ENCODE results near the gene CNTNAP2.

GRCh38 chr7:148458263-148458662 lies 2341.7 kb downstream of the CNTNAP2 start:
- TF ChIP-seq CTCF (conservative IDR thresholded peaks at IDR 0.05; ENCODE audit: low read depth, low read length): no peak
- no peak for TF ChIP-seq EZH2 (IDR thresholded peaks at IDR 0.05; ENCODE audit: borderline replicate concordance, low read depth, low read length, poor library complexity, severe bottlenecking)
